ENCODE measurements around the gene SSBP3.

SSBP3 gene

DNA sequence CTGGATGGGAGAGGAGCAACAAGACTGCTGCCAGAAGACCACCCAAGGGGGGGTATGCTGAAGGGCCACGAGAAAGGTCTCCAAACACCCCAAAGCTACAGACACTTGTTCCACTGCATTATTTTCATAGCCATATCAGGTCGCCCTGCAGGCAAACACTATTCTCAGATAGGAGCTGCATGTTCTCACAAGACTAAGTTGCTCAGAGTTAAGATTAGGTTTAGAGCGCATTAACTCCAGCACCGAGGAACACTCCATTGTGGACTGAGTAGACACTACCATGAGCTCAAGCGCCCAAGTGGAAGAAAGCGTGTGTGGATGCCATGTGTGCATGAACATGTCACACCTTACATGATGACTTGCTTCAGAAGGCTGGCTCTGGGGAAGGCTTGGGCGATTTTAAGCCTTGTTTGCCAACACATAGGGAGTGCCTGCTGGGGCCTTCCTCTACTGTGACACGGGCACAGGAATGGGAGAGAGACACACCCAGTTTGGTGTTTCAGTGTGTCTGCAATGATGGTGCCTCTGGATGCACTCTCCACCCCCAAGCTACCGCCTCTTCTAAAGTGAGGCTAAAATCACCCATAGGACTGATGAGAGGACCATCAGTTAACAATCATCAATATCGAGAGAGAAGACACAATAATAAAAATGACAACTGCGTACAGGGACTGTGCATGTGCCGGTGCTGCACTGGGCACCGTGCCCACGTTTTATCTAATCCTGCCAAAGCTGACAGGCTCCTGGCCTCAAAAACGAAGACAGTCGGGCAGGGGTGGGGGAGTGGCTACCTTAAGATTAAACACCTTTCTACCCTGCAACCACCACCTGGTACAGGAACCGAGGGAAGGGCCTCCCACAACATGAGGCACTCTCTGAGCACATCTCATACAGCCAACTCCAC lies 34.9 kb downstream of the SSBP3 start:
- no peak for DNase-seq

DNA sequence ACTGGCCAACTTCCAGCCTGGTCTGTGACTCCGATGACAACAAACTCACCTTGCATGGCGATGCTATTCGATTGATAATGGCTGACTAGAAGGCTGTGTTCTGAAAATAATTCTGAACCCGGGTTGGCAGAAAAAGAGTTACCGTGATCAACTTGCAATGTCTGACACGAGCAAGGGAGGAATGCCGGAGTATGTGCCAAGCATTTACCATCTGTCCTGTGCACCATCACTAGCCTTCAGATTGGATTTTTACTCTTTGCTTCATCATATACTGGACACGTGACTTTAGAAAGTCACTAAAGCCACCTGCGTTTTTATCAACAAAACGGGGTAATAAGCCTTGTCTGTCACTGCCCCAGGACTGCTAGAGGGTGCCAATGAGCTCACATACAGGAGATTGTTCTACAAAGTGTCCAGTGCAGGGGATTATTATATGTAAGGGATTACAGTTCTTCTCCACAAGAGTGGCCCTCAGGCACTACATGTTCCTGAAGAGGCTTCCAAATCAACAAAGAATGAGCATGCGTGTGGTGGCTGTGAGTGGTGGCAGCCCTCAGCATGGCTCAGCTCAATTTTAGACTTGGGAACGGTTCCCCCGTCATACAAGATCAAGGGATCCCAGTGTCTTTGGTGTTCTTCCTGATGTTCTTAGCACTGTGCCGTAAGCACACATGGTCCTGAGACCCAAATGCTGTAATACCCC lies 35.8 kb downstream of the SSBP3 start:
- no peak for DNase-seq

DNA sequence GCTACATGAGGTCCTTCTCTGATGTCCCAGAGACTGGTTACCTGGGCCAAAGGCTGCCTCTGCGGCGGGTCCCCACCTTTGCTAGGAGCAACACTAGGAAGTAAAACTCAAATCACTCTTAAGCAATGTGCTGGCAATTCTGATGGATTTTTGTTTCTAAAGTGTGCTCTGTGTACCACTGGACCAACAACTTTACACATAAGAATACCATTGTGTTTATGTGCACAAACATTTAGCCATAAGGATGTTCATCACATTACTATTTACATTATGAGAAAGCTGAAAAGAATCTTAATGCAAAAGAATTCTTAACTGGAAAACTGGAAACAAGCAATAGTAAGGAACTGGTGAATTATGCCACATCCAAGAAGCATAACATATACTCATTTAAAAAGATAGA lies 38.6 kb downstream of the SSBP3 start:
- DNase-seq: no peak

DNA sequence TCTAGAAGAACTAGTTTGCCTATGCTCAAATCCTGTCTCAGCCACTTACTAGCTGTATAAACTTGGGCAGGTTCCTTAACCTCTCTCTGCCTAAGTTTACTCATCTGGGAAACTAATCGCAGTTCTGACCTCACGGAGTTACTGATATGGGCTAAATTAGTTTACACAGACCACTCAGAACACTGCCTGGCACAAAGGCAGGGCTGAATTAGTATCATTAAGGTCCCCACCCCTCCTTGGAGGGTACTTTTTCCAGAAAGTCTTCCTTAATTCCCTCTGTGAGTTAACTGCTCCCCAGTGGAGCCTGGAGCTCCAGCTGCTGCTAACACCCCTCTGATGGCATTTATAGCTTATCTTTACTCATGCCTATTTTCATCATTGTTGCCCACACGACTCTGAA lies 40.3 kb downstream of the SSBP3 start:
- DNase-seq: no peak

DNA sequence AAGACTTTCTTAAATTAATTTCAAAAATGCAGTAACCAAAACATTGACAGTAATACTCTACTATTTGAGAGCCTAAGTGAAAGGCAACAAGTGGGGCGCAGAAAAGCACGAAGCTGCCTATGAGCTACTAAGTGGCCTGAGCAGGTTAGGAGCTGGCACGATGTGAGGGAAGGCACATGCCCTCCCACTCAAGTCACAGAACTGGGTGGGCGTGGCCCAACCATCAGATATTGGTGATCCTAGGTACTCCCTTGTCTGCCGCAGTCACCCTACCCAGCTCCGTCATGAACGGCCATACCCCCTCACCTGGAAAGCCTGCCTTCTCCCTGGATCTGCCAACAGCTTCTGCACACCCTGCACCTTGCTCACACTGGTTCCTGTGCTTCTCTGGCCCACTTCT lies 40.8 kb downstream of the SSBP3 start:
- no peak for DNase-seq

DNA sequence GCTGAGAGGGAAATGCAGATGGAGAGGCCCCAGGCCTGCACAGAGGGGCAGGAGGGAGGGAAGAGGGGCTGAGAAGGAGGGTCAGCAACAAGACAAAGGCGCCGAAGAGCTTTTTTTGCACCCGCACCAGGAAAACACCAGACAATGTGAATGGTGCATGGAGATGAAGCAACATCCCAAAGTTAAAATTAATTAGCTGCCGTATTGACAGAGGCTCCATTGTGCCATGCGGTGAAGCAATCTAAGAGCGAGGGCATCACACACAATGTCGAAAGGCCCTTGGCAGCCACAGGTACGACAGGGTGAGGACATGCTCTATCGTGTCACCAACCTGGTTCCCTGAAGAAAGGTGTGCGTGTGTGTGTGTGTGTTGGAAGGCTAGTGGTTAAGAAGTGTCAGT lies 41.2 kb downstream of the SSBP3 start:
- no peak for DNase-seq

DNA sequence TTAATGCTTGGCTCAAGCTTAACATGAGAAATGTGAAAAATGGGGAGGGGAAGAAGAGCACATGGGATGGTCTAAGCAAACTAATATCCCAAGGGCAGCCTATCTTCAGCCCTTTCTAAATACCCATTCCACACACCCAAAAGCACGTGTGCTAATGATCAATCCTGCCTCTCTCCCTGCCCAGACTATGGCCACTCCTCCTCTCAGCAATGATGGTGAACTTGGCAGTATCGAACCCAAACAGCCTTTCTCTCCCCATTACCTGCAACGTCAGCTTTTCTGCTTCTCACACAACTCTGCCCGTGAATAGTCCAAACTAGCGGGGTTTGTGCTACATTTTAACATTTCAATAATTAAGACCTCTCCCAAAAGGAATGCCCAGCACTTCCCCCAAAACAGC lies 41.6 kb downstream of the SSBP3 start:
- DNase-seq: no peak

DNA sequence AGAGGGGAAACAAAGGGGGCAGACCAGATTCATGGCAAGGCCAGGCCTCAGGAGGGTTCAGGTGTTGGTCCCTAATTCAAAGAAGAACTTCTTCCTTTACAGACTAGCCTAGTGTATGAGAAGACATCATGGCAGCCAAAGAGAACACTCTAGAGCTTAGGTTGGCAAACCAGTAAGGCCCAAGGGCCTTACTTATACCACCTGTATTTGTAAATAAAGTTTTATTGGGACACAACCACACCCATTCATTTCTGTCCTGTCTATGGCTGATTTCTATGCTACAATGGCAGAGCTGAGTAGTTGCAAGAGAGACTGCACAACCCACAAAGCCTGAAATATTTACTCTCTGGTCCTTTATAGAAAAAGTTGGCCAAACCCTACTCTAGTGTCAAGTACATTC lies 42.3 kb downstream of the SSBP3 start:
- no peak for DNase-seq

DNA sequence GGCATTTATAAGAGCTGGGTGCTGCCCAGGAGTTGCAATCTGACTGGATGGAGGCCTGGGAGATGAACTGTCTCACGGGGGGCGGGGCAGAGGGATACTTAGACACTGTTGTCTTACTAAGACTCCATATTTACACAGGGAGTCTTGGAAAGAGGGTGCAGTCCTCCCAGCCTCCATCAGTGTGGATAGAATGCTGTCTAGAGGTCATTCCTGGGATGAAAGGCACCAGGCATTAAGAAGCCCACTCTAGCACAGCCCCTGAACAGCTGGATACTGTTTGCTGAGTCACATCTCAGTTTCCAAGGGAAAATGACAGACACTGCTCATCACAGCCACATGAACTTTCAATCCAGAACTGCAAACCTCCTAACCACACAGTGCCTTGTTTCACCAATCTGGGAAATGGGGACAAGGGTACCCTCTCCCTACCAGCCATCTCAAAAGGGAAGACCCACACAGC lies 43.3 kb downstream of the SSBP3 start:
- no peak for DNase-seq

DNA sequence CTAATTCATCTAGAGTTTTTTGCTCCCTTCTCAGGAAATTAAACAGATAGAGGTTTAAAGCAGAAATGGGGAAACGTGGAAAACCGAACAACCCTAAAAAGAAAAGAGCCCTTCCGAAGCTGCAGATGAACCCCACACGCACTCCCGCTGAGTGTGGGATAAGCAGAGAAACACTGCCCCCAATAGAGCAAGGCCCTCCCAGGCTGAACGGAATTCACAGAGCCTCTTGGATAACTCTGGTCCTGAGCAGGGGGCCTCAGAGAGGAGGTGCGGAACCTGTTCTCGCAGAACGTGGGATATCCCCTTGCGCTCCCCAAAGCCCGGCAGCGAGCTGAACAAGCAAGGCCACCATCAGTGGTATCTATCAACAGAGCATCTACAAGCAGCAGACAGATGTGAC lies 44.9 kb downstream of the SSBP3 start:
- no peak for DNase-seq

DNA sequence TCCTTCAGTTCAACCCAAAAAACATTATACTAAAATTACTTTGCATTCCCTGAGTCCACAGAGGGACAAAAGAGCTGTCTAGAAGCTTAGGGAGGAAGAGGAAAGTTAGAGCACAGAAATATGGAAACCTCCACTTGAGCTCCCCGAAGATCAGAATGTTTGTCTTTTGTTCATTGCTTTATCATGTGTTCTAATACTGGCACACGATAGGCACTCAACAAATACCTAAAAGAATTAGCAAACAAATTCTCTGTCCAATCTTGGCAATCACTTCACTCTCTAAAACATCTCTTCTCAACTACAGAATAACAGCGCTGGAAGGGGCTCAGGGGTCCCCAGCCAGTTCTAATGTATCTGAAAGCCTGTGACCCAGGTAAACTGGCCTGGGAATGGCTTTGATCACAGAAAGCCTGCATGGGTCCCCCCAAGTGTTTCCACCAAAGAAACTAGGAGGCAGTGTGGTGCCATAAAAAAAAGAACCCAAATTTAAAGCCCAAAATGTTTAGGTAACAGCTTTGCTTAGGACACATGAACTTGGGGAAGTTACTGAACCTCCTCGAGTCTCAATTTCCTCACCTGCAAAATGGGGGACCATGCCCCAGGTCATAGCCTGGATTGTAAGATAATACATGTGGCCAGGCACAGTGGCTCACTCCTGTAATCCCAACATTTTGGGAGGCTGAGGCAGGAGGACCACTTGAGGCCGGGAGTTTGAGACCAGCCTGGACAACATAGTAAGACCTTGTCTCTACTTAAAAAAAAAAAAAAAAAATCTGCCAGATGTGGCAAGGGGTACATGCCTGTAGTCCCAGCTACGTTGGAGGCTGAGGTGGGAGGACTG lies 45.8 kb downstream of the SSBP3 start:
- DNase-seq: no peak

DNA sequence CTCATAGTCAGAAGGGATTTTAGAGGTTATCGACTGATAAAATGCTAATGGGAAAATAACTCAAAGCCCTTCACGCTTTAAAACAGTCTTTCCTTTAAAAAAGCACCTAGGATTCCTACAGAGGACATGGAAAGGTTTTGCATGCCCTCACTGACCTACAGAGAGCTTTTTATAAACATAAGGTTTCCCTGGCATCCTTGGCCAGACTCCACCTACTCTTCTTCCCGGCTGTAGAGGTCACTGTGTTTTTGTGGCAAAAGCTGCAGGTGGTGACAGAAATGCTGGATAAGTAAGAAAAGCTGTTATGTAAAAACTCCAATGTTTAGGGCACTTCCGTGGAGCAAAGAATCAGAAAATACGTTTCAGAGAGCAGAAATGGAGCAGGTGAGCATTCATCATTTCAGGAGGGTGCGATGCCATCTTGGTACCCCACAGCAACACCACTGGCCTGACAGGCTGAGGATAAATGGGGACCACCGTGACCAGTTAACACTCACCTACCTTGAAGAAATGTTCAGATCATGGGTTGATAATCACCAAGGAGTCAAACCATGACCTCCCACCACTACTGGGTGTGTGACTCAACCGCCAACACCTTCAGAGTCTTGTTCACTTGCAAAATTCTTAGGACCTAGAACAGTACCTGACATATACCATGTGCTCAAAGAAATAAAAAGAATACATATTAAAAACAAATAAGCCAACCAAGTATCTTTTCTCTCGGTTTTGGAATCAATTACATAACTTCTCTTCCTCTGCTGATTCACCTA lies 46.6 kb downstream of the SSBP3 start:
- DNase-seq: no peak

DNA sequence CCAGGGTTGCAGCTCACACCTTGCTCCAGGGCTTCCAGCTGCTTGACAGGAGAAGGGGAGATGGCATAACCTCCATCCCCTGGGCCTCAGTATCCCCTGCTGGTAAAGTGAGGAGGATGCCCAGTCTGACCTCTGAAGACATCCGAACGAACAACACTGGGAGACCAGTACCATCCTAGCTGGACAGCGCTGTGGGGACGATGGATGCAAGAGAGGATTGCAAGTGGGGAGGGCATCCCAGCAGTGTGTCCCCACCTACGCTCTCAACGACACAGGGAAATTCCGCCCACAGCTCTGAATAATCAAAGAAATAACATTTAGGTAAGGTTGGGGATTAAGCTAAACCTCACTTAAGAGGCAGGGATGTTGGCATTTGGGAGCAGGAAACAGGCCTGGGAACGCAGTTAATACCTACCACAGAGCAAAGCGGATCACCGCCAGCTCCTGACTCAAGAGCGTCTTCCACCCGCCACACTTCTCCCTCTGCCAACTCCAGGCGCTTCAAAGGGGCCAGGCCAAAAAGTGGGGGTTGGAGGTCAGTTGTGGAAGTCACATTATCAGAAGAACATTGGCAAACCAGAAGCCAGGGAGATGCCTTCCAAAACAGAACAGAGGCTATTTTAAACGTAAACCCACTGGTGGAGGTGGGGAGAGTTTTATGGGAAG lies 47.6 kb downstream of the SSBP3 start:
- no peak for DNase-seq

DNA sequence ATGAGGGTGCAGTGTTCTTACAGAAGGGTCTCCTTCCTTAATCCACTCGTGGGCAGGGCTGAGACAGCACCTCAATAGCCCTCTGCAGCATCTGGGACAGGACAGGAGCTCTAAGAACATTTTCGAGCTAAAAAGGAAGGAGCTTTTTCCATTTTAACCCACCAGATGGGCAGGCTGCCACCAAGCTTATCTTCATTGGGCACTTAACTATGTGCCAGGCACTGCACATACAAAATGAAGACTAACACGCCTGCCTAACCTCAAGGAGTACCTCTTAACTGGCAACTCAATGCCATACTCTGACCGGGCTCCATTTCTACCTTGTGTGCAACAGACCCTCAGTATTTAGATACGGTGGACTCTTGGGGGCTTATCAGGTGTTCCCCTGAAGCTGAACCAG lies 48.2 kb downstream of the SSBP3 start:
- DNase-seq: no peak

DNA sequence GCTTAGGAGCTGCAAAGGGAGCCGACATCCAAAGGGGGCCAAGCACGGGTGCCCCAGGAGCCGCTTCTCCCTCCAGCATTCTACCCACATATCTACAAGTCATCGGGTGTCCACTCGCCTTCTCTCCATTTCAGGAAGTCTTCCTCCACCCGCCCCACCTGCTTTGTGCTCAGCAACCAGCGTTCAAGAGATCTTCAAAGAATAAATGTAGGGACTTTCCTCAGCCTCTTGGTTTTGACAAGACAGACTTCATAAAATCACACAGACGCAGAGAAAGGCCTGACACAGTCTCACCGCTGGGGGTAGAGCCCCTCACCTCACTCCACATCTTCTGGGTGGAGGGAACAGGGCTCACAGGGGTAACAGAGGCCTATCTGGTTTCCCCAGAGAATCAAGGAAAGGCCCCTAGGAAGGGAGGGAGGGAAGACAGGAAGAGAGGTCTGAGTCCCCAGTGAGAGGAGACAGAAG lies 49.5 kb downstream of the SSBP3 start:
- DNase-seq: peak in 1 of 2 donors; percentile 27

DNA sequence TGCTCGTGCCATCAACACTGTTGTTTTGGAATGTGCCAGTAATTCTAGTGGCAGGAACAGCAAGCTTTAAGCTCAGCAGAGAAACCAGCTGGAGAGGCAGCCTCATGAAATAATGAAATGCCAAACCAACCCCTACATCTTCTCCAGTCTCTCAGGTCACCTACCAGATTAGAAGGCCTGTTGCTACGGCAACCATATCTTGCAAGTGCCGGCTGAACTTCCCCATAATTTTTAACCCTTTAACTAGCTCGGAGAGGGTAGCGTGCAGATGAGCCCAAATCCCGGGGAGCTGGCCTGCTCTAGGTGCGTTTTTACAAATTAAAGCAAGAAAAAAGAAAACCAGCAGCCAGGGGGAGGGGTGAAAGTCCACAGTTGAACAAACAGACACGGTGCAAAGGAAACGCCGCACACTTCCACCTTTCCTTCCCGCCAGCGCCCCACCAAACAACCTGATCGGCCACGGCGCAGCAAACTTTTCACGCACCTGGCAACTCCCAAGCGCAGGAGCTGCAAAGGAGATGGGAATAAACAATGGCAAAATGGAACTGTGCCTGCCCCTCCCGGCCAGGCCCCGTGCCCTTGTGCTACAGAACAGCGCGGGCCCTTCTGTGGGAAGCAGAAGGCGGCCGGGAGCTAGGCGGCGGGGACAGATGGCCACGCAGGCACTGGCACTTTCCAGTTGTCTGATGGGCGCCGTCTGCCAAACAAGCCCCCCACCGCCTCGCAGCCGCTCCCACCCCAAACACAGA lies 50.1 kb downstream of the SSBP3 start:
- peak in 1 of 2 donors; percentile 43 for DNase-seq

DNA sequence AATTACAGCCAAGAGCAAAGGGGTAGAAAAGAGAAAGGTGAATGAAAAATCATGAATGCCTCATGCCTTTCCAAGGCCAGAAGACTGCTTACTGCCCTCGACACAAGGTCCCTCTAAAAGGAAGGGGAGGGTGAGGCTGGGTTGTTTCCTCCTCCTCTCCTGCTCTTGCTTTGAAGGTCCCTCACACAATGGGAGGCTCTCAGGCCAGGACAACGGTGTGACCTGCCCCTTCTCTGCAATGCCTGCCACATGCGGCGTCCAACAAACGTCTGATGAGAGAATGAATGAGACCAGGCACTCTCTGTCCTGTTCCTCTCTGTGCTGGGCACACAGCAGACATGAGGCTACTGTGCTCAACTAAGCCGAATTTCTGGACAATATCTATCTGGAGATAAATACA lies 51.3 kb downstream of the SSBP3 start:
- no peak for DNase-seq

DNA sequence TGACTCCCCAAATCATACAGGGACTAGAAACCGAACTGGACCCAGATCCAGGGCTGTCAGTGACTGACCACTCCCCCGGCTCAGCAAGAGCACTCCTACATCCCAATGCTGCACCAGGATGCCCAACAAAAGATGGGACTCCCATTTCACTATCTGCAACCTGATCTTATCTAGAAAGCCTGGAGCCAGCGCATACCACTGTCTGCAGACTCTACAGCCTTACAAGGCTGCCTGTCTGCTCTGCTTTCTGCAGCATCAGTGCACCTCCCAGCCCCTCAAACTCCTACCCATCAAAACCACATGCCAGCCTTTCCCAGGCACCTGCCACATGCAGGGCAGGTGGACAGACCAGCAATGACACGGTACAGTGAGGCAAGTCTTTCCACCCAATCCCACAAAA lies 52.2 kb downstream of the SSBP3 start:
- DNase-seq: no peak

DNA sequence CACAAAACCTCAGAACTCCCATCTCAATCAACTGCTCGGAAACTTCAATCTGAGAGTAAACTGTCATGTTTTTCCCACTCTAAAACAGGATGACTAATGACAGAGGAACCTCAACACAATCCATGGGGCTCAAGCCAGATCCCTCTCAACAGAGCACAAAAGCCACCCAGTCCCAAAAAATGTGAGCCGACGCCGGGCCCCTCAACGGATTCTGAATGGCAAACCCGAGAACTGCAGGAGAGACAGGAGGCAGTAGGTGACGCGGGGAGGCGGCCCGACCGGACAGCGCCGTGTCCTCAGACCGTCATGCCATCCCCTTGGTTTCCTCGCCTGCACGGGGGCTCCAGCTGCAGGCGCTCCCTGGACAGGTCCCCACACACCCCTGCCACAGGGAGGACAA lies 53.4 kb downstream of the SSBP3 start:
- no peak for DNase-seq

DNA sequence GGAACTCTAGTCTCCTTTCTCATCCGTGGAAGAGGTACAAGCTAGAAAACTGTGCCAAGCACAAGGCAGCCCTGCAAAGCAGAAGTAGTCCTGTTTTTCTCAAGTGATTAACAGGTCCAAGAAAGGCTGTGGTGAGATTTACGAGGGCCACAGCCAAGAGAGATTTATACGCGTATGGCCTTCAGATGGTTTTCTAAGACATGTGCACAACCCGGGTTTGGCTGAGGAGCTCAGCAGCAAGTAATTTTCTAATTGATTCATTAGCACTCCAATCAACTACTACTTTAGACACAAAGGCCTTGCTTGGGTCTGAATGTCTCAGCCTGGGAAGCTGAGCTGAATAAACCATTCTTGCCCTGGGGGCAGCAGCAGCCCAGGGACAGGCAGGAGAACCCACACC lies 55.8 kb downstream of the SSBP3 start:
- no peak for DNase-seq

DNA sequence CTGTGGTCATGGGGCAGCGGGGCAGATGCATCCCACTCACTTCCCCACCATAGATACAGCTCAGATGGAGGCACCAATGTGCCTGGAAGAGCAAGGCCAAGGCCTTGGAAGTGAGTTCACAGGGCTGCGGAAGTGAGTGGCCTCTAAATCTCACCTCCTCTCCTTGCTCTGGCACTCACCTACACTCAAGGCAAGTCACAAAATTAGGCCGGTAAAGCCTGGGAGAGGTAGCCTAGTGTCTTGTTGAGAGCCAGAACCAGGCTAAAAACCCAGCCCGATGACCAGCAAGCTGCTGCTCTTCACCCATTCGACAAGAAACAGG lies 57.5 kb downstream of the SSBP3 start:
- no peak for DNase-seq
